Bone marrow (tissue), 2 donors: ENCODE results near the gene CARMIL1.
A peak's percentile ranks its signal among the peaks of the same experiment; 100 is the strongest.
"Not testable (repeated sequence)": the region's sequence is repeated elsewhere in the genome, so short reads cannot be mapped to it uniquely, and the experiment has no call there.

Source experiments
- DNase-seq, 2 donors: peaks; one replicate each; lab custom pipeline; 2025; lab: John Stamatoyannopoulos, UW

Gene CARMIL1

DNA sequence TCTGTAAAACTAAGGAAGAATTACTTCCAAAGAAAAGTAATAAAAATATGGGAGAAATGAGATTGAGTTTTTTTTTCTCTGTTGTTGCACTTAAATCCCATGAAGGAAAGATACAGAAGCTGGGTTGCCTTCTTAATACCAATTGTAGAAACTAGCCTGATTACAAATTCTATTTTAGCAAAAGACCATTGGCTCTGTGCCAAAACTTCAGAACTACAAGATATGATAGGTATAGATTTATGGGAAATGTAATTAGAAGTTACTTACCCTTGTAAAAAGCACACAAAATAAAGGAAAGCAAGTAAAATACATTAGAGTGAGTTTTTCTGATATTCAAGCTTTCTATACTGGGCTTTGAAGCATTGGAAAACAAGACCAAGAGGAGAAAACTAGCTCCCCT lies 299.4 kb downstream of the CARMIL1 start:
- DNase-seq = no peak

DNA sequence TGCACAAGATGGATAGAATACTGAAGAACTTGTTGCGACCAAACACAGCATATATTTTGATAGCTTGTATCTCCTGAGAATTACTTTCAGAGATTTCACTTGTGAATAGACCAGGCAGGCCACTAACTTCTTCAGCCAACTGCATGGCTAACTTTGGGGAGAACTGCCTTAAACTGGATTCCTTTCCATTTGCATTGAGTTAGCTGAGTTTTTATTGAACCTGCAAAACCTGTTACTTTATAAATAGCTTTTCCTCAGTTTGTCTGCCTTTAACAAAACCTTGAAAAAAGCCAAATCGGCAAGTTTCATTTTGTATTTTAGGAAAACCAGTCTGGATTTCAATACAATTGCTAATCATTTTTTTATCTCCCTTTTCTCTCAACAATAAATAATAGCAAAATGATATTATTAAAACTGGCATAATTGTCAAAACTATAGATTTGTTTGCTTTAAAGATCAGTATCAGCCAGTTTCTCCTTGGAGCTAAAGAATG lies 300.3 kb downstream of the CARMIL1 start:
- no peak for DNase-seq

DNA sequence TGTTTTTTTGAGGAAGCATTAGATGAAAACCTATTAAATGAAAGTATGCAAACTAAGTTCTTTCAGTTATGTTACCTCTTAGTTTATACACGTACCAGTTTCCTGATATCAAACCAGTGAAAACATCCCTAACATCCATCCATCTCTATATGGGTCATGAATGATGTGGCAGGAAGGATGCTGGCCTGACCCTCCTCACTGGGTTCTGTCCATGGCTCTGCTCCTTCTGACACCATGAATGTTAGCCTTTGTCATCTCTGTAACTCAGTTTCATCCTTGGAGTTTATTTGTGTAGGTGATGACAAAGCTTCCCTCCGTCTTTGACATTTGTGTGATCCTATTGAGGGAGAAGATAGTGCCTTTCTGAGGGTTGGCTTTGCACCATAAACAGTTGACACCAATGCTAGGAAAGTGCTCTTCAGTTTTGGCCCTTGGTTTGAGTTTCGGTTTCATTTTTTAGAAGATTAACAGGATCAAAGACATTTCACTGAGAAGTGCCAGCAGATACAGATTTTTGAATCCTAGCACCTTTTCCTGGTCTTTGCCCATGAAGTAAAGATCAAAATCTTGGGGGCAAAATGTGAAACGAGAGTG lies 300.8 kb downstream of the CARMIL1 start:
- DNase-seq = peak in 1 of 2 donors; percentile 11

DNA sequence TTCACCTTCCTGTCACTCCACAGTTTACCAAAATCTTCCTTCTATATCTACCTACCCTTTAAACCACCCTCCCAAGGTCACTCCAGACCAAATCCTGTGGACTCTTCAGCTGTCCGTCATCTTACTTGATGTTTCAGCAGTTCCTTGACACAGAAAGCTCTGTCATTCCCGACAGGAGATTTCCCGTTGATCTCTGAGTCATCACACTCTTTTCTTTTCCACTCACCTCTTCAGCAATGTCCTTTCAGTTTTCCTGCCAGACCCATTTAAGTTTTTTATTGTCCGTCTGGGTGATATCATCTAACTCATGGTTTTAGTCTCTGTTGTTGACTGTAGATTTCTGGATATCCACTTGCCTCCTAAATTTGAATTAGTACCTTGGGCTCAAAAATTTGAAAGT lies 302.9 kb downstream of the CARMIL1 start:
- DNase-seq = no peak

DNA sequence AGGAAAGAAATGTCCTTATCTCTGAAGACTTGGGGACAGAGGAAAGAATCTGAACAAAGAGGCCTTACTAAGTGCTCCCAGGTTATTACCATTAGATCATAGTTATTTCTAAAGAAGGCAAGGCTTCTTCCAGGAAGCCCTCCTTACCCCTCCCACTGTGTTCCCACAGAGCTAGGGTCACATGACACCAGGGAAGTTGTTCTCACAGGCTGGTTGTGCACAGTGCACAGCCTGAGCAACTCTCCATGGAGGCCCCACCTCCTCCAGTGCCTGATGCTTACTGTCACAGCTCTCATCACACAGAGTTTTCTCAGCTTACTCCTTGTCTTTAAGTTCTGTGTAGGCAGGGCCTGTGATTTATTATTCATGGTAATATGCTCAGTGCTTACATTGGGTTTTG lies 303.9 kb downstream of the CARMIL1 start:
- no peak for DNase-seq

DNA sequence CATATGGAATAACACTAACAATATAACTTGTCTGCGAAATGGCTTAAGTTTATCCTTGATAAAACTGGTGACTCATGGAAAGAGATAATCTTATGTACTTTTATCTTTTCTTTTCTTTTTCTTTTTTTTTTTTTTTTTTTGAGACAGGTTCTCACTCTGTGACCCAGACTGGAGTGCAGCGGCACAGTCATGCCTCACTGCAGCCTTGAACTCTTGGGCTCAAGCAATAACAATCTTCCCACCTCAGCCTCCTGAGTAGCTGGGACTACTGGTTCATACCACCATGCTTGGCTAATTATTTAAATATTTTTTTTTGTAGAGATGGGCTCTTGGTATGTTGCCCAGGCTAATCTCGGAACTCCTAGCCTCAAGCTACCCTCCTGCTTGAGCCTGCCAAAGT lies 304.7 kb downstream of the CARMIL1 start:
- DNase-seq = no peak

DNA sequence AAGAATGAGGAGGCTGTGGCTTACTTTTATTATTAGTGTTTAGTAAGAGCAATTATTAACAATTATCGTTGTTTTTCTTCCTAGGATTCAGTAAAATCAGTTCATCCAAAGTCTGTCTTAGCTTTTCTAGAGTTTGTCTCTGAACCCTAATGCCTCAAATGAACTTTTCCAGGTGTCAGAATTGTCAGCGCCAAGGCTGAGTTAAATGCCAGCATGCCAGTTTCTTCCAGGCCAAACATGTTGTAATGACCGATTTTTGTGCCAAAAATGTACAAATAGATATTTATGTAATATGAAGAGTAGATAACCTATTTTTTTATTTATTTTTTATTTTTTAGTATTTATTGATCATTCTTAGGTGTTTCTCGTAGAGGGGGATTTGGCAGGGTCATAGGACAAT lies 306.1 kb downstream of the CARMIL1 start:
- no peak for DNase-seq

DNA sequence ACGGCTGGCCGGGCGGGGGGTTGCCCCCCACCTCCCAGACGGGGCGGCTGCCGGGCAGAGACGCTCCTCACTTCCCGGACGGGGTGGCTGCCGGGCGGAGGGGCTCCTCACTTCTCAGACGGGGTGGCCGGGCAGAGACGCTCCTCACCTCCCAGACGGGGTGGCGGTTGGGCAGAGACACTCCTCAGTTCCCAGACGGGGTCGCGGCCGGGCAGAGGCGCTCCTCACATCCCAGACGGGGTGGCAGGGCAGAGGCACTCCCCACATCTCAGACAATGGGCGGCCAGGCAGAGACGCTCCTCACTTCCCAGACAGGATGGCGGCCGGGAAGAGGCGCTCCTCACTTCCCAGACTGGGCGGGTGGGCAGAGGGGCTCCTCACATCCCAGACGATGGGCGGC lies 306.9 kb downstream of the CARMIL1 start:
- not testable (repeated sequence) for DNase-seq

DNA sequence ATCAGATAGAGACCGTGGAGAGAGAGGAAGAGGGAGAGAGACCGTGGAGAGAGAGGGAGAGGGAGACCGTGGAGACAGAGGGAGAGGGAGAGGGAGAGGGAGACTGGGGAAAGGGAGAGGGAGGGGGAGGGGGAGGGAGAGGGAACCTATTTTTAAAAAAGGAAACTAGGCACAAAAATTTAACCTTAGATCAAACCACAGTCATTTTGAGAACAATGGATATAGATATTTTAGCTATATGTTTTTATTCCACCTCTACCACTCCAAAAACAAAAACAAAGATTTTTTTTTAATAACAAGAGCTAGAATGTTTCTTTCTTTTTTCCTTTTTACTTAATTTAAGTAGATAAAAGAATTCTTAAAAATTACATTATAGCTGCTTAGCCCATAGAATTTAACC lies 307.8 kb downstream of the CARMIL1 start:
- no peak for DNase-seq

DNA sequence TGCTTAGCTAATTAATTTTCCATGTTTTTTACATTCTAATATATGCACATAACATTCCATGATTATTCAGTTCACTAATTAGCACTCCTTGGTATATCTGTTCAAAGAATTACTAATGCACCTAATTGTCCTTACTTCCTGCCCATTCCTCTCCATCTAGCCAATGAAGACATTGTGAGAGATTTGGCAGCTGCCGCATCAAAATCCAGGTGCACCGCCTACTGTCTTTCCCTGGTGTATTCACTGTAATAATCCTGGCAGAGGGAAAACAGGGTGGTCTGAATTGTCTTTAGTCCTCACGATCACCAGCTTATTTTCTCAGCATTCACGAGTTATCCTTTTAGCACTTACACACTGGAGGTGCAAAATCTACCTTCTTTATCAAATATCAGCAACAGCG lies 311.8 kb downstream of the CARMIL1 start:
- no peak for DNase-seq

DNA sequence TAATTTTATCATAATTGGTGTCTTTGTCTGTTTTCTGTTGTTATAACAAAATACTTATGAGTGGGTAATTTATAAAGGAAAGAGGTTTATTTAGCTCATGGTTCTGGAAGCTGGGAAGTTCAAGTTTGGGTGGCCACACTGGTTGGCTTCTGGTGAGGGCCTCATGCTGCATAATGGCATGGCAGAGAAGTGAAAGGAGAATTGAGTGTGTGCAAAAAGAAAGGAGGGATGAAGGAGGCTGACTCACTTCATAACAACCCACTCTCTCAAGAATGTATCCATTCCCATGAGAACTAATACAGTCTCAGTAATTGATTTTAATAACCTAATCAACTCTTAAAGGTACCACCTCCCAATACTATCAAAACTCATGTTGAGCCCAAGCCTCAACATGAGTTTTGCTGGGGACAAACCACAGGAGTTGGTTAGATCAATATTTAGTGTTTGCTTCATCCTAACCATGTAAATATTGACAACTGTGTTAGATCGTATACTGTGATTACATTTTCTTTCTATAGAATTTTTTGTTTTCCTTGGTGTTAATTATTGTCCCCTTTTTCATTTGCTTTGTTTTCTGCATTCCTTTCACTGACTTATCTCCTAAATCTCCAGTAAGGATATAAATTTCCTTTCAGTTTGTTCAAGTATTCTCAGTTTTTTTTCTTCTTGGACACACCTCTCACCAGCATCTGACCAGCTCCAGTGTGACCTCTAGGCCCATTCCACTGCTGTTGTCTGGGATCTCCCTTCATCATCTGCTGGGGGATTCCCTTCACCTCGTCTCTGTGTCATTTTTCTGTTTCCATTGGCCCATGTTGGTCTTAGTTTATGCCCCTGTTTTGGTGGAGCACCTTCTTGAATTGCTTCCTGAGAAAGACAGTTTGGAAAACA lies 318.0 kb downstream of the CARMIL1 start:
- DNase-seq = no peak

DNA sequence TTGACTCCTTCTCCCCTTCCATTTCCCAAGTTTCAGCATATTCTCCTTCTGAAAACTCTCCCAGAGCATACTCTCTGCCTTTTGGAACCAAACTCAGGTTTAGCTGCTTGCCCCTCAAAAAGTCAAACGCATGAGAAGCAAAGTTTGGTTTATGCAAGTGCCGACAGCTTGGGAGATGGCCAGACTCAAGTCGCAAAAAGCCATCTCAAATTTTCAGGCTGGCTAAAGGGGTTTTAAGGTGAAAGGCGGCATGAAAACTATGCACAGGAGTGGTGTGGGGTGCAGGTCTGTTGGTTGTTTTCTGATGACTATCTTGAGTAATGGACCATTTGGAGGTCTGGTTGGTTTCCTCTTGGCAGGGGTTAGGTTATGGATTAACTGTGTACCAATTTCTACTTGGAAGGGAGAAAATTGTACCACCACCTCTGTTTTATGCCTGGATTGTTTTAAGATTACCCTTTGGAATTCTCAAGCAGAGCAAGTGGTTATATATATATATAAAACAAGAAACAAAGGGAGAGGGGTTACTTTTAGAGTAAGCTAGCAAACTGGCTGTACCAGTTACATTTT lies 320.4 kb downstream of the CARMIL1 start:
- DNase-seq = no peak

DNA sequence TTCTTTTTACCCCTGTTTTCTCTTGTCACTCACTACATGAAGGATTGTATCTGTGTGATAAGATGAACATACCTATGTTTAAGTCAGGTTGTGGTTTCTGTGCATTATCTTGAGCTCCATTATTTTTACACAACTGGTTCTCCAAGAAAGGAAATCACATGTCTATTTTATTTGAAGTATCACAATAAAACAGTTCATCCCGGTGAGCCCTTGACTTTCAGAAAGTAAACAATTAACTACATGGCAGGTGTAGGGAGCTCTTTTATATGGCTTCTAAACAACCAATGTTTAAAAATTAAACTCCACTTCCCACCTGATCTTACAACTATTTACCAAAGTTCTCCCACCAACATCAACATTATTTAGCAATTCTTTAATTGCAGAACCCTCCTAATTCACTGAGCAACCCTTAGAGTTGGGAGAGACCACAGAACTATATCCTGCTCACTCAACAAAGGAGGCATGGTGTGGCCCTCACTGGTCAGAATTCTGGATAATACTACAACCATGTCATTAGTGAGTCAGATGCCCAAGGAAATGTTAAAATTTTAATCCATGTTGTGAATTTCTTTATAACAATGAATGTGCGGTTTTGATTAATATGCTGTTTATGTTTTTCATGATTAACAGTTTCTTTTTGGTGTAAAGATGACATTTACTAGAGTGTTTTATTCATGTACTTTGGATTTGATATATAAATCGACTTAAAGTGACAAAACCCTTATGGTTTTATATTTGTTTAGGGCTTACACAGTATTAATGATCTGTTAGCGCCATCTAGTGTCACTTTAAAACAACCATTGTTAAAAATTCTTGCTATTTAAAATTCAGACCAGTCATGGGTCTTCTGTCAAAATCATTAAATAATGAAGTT lies 322.9 kb downstream of the CARMIL1 start:
- DNase-seq = peak in 1 of 2 donors; percentile 50

DNA sequence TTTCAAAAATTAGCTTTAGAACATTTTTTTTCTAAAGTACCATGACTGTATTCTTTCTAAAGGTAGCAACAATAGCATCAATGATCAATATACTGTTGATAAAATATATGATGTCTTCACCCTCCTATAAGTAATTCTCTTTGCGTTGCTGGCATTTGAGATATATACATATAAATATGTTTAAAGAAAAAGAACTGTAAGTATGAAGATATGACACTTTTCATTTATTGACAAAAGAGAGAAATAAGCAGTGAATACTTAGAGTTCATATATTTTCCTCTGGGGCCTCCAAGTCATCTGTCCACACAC lies 323.5 kb downstream of the CARMIL1 start:
- no peak for DNase-seq

DNA sequence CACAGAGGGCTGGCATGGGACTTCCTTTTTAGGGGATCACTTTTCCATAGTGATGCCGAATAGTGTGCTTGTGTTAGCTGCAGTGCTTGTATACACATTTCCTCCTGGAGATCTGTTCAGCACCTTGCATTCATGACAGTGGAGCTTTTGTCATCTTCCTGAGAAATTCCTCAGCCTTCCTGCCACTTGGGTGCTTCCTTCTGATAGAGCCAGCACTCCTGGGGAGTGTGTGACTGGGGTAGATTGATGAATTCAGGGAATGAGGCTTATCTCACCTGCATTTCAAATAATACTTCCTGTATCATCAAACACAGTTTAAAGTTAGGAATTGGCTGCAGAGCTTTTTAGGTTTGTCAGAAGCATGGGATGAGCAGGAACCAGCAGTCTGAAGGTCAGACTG lies 324.1 kb downstream of the CARMIL1 start:
- DNase-seq = no peak

DNA sequence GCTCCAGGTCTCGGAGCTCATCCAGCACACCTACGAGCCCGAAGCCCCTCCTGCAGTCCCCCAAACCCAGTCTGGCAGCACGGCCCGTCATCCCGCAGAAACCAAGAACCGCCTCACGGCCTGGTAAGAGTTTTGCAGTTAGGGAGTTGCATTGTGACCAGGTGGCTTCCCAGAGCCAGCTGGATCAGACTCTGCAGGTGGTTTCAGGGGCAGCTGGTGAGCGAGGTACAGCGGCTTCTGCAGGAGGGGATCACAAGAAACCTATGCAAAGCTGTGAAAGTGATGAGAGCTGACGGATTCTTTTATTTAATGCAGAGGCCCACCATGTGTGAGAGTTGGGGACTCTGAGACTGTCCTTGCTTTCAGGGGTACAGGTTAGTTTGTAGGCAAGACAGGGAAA lies 327.0 kb downstream of the CARMIL1 start:
- no peak for DNase-seq

DNA sequence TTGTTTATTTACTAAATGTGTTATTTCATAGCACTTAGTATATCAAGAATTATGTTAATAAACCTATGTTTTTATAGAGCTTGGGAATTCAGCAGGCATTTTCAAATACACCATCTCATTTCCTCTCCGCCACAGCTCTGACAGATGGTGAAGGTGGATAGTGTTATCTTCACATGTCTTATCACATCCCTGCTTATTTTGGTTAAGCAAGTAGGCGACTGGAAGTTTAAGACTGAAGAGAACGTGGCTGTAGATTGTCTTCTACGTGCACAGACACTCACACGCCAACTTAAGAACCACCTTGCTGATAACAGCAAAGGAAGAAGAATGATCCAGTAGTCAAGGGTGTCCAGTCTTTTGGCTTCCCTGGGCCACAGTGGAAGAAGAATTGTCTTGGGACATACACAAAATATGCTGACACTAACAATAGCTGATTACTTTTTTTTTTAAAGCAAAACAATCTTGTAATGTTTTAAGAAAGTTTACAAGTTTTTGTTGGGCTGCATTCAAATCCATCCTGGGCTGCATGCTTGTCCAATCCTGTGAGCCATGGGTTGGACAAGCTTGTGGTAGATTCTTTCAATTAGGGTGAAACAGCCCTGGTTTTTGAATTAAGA lies 329.5 kb downstream of the CARMIL1 start:
- no peak for DNase-seq

DNA sequence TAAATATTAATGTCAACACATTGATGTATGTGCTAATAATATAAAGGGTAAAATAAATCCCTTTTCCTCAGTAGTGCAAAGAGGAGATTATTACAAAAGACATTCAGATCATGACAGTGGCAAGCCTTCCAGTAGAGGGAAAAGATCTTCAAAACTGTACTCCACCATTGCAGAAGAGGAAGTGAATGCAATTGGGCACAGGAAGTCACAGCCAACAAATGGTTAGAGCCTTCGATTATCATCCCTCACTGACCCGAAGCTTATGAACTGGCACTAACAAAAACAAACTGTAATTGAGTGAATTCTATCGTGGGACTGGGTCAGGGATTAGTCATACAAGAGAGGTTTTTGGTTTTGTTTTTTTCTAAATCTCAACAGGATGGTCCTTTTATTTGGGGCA lies 333.5 kb downstream of the CARMIL1 start:
- DNase-seq = no peak

DNA sequence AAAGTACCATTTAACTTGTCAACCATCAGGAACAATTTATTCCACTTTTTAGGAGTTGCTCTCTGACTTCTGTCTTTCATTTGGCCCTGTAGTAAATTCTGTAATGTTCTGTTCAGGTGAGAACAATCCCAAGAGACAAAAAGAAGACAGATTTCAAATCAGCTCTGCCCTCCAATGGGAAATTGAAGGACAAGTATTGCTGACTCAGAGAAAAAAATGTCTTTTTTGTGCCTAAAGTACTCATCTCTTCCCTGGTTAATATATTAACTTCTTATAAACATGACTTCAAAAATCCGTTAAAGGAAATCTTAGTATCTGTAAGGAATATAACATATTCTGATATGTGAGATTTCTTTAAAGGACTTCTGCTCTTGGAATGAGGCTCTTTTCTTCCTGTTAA lies 334.2 kb downstream of the CARMIL1 start:
- no peak for DNase-seq

DNA sequence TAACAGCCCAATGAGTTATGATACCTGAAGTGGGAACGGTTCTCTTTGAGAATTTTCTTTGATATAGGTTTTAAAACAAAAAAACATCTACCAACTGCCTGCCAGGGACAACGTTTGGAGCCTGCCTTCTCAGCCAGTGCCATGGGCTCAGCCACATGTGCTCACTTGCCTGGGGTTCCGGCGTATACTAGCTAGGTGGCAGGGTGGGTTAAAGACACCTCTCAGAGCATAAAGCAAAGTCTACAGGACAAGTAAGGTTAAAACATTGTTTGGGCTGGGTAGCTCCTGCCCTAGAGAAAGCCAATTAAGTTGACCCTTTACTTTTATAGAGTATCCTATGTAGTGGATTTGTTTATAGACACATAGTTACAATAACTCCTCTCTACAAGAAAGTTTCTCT lies 334.9 kb downstream of the CARMIL1 start:
- no peak for DNase-seq

DNA sequence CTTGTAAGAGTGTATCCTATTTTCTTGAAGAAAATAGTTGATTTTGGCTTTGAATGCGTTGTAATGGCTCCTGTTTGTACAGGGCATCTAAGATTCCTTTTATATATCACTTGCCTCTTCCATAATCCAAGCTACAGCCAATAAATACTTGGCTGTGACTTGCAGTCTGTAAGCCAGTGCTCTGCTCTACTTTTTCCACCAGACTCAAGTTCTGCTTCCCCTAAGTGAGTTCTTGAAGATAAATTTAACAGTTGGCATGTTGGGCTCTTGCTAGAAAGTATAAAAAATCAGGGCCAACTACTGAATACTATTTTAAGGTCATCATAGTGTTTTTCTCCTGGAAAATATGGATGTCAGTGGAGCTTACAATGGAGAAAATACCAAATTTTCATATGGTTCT lies 336.3 kb downstream of the CARMIL1 start:
- no peak for DNase-seq

DNA sequence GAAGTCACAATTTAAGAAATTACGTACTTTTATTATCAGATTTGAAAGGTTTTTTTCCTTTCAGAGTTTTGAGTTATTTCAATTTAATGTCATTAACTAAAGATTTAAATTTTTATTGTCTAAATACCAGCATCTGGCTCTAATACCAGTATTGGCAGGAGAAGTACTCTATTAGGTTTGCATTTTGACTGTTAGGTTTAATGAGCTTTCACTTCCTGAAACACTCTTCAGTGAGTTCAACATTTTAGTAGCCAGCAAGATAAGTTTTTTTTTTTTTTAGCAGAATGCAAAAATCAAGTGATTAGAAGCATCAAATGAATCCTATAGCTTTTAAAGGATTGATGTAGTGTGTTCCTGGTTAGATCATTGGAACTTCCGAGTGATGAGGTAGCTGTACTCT lies 338.8 kb downstream of the CARMIL1 start:
- no peak for DNase-seq
